GM19025 (cell line): ENCODE results near the gene FSHR.

Source experiments
- ATAC-seq: cut with Tn5 transposase; IDR thresholded peaks from one replicate; pipeline ENCODE4 v1.9.1; 2021; ENCODE audit warnings: mild to moderate bottlenecking, low read depth, moderate library complexity; ENCODE audit not compliant: unreplicated experiment

The FSHR gene

GRCh38 chr2:48915884-48916283 is 238.4 kb downstream of the FSHR start:
- ATAC-seq, result no peak

GRCh38 chr2:48915227-48915626 is 239.1 kb downstream of the FSHR start:
- ATAC-seq, result no peak

GRCh38 chr2:48914477-48915089 is 239.7 kb downstream of the FSHR start:
- ATAC-seq, result peak; percentile 66
